B cell (primary cell): Measurements from ENCODE around the gene SMARCAD1. TPM values are rescaled to one million over a fixed set of nuclear protein-coding genes. Genes with fewer than 3 reads are reported as not detected.

ENCODE experiments used
- ATAC-seq: fragments of 200-7000 bp; cut with Tn5 transposase; one replicate; pipeline ENCODE4 v1.10.0; 2021; ENCODE audit warnings: low read depth, mild to moderate bottlenecking, moderate number of reproducible peaks, moderate library complexity
- CTCF ChIA-PET: fragments of 350-600 bp; sonication (Branson Sonifier 250); formaldehyde crosslinking; loops from one replicate; lab custom pipeline; 2021; ENCODE audit warnings: antibody characterized with exemption, inconsistent platforms; lab: Charles Lee
- POLR2A ChIA-PET: fragments of 350-600 bp; sonication (Branson Sonifier 250); formaldehyde crosslinking; loops from one replicate; lab custom pipeline; 2021; ENCODE audit warnings: antibody characterized with exemption; lab: Charles Lee
- DNase-seq: peaks from one replicate; pipeline ENCODE4 v3.0.0; 2013
- H2AFZ ChIP-seq: 2 replicates; pipeline ENCODE4 v1.6.1; 2012; ENCODE audit warnings: mild to moderate bottlenecking, low read depth, low read length; ENCODE audit not compliant: insufficient read depth, poor library complexity, severe bottlenecking
- H3K27ac ChIP-seq, 2 donors: 1 replicate in 1 of 2; 2 replicates in 1 of 2; pipeline ENCODE4 v1.5.1; 2012 to 2013; ENCODE audit warnings: low read length in 2 of 2, mild to moderate bottlenecking in 2 of 2, moderate library complexity in 1 of 2
- H3K27me3 ChIP-seq, 4 experiments: fragments of 200-600 bp in 1 of 4; sonication (generic) in 1 of 4; replicated peaks in 1 of 4; 1 replicate in 2 of 4; 2 replicates in 2 of 4; pipeline versions ENCODE4 v1.6.1 to v1.7.0; 2013 to 2016; ENCODE audit warnings: low read length in 3 of 4, mild to moderate bottlenecking in 2 of 4, mixed read lengths in 1 of 4, moderate library complexity in 1 of 4; ENCODE audit not compliant: insufficient read depth in 4 of 4, control insufficient read depth in 3 of 4; ENCODE audit errors: control extremely low read depth in 1 of 4
- H3K36me3 ChIP-seq, 2 experiments: replicated peaks in 1 of 2; 1 replicate in 1 of 2; 2 replicates in 1 of 2; pipeline versions ENCODE4 v1.6.1 to v1.7.1; 2013; ENCODE audit warnings: low read length in 1 of 2; ENCODE audit not compliant: insufficient read depth in 2 of 2, control insufficient read depth in 1 of 2; ENCODE audit errors: control extremely low read depth in 1 of 2, extremely low read depth in 1 of 2
- H3K4me1 ChIP-seq, 2 donors: fragments of 200-600 bp in 1 of 2; sonication (generic) in 1 of 2; 1 replicate in 1 of 2; 2 replicates in 1 of 2; pipeline versions ENCODE4 v1.5.1 to v1.6.1; 2013 to 2017; ENCODE audit warnings: low read length in 2 of 2; ENCODE audit not compliant: control insufficient read depth in 2 of 2, insufficient read depth in 2 of 2
- H3K4me2 ChIP-seq: replicated peaks from 2 replicates; pipeline ENCODE3; 2012; ENCODE audit warnings: mild to moderate bottlenecking, low read depth, low read length; ENCODE audit not compliant: poor library complexity, severe bottlenecking
- H3K4me3 ChIP-seq, 5 experiments: fragments of 200-600 bp in 1 of 5; sonication (generic) in 1 of 5; 1 replicate in 3 of 5; 2 replicates in 2 of 5; pipeline versions ENCODE4 v1.5.1 to v1.7.0; 2011 to 2016; ENCODE audit warnings: low read length in 4 of 5, mild to moderate bottlenecking in 4 of 5, low read depth in 2 of 5, control low read depth in 1 of 5, moderate library complexity in 1 of 5; ENCODE audit not compliant: insufficient read depth in 1 of 5; ENCODE audit errors: control extremely low read depth in 1 of 5, extremely low read depth in 1 of 5
- H3K79me2 ChIP-seq: fragments of 200-600 bp; sonication (generic); one replicate; pipeline ENCODE4 v1.6.0; 2016; ENCODE audit warnings: low read length; ENCODE audit not compliant: control insufficient read depth, insufficient read depth
- H3K9ac ChIP-seq: fragments of 200-600 bp; sonication (generic); 2 replicates; pipeline ENCODE4 v1.6.1; 2017; ENCODE audit warnings: mild to moderate bottlenecking, low read length, moderate library complexity
- H3K9me3 ChIP-seq, 3 donors: one replicate each; pipeline versions ENCODE4 v1.6.1 to v1.7.1; 2013; ENCODE audit warnings: low read length in 2 of 3; ENCODE audit not compliant: control insufficient read depth in 2 of 3, insufficient read depth in 1 of 3; ENCODE audit errors: control extremely low read depth in 1 of 3
- H4K20me1 ChIP-seq: 2 replicates; pipeline ENCODE4 v1.6.0; 2012; ENCODE audit warnings: mild to moderate bottlenecking, low read length; ENCODE audit not compliant: insufficient read depth, control insufficient read depth, poor library complexity, severe bottlenecking
- H3K27ac Mint-ChIP-seq: one replicate; pipeline ENCODE4 v1.8.0; 2021; ENCODE audit warnings: mixed read lengths
- H3K27me3 Mint-ChIP-seq: one replicate; pipeline ENCODE4 v1.8.0; 2021; ENCODE audit warnings: mixed read lengths
- H3K4me1 Mint-ChIP-seq: one replicate; pipeline ENCODE4 v1.8.0; 2021; ENCODE audit warnings: mixed read lengths
- H3K4me3 Mint-ChIP-seq: one replicate; pipeline ENCODE4 v1.8.0; 2021; ENCODE audit warnings: mixed read lengths
- H3K9me3 Mint-ChIP-seq: one replicate; pipeline ENCODE4 v1.8.0; 2022; ENCODE audit warnings: mixed read lengths; ENCODE audit not compliant: insufficient read depth
- EZH2 ChIP-seq: IDR thresholded peaks from 2 replicates; pipeline ENCODE4 v1.6.1; 2012; ENCODE audit warnings: borderline replicate concordance, low read depth, mild to moderate bottlenecking, moderate library complexity, low read length; ENCODE audit not compliant: insufficient read depth, poor library complexity, severe bottlenecking
- WGBS: methylation state at CpG from one replicate; pipeline ENCODE4 v1.1.5; 2013; ENCODE audit warnings: missing lambda C conversion rate; ENCODE audit not compliant: insufficient coverage; 5-methylcytosine and 5-hydroxymethylcytosine counted together
- intact Hi-C: fragments of 100-400 bp; cut with micrococcal nuclease; formaldehyde crosslinking; loops from one replicate; pipeline ENCODE4 v1.10.0; 2022
- polyA plus RNA-seq: library from polyadenylated mRNA; depleted of rRNA; stranded (reverse); fragments of >200 nt; gene quantifications from 2 replicates; pipeline ENCODE4 v1.2.3, GENCODE V29; 2012
- total RNA-seq, 2 donors: library from RNA; stranded (reverse); fragments of 120-200 nt in 1 of 2; gene quantifications; 1 replicate in 1 of 2; 2 replicates in 1 of 2; pipeline versions ENCODE4 v1.2.3 to v1.2.4, GENCODE V29; 2013 to 2022
- TF ChIP-seq, protein P1 (sequence below): fragments of 200-600 bp; IDR thresholded peaks from one replicate; pipeline ENCODE4 v1.8.0; 2022; ENCODE audit warnings: antibody characterized with exemption, mild to moderate bottlenecking

SMARCAD1 gene
- total and polyA plus RNA-seq, 2 donors (not counting 1 experiment from before 2014, with no cell fraction given) = 8.2 to 26.7 TPM

DNA sequence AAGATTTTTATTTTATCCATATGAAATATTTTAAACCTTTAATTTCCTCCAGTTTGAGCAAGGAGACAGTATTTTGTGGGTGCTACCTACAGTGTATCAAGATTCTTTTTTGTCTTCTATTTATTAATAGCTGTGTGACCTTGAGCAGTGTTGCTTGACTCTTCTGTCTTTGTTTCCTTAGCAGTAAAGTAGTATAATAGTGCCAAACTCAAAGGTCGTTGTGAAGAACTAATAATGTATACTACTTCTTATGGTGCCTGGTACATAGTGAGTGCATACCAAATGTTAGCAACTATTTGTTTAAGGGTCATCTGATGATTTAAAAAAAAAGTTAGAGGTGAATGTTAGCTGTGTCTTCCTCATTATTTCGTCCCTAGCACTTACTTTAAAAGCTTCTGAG is 30.5 kb downstream of the SMARCAD1 start:
- Histone ChIP-seq H3K4me2 (no peak overlapping the region), H3K4me1 (no peaks in the 10 kb centered on the region), H3K27ac (no peak overlapping the region), H3K9ac (no peak overlapping the region), H3K36me3 (peaks cover 10 to 29% of the 10 kb centered on the region in 2 experiments), H3K4me3 (no peak overlapping the region), H4K20me1 (no peaks in the 10 kb centered on the region), H3K79me2 (no peaks in the 10 kb centered on the region), H2AFZ (no peak overlapping the region), H3K27me3 (no peaks in the 10 kb centered on the region), H3K9me3 (no peaks in the 10 kb centered on the region)
- no peak for TF ChIP-seq EZH2
- TF ChIP-seq, protein P1, sequence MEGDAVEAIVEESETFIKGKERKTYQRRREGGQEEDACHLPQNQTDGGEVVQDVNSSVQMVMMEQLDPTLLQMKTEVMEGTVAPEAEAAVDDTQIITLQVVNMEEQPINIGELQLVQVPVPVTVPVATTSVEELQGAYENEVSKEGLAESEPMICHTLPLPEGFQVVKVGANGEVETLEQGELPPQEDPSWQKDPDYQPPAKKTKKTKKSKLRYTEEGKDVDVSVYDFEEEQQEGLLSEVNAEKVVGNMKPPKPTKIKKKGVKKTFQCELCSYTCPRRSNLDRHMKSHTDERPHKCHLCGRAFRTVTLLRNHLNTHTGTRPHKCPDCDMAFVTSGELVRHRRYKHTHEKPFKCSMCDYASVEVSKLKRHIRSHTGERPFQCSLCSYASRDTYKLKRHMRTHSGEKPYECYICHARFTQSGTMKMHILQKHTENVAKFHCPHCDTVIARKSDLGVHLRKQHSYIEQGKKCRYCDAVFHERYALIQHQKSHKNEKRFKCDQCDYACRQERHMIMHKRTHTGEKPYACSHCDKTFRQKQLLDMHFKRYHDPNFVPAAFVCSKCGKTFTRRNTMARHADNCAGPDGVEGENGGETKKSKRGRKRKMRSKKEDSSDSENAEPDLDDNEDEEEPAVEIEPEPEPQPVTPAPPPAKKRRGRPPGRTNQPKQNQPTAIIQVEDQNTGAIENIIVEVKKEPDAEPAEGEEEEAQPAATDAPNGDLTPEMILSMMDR = no peak
- POLR2A ChIA-PET = no interaction called here
- H3K4me1 Mint-ChIP-seq = no peaks in the 10 kb centered on the region
- H3K4me3 Mint-ChIP-seq = no peak overlapping the region
- WGBS = no CpG with 5 or more reads among the region's 2 CpGs
- no peak for ATAC-seq
- no peaks in the 10 kb centered on the region for H3K27me3 Mint-ChIP-seq
- CTCF ChIA-PET = no interaction called here
- H3K9me3 Mint-ChIP-seq = no peaks in the 10 kb centered on the region
- intact Hi-C loops = no loop called here
- no peak overlapping the region for H3K27ac Mint-ChIP-seq
- no peak for DNase-seq

DNA sequence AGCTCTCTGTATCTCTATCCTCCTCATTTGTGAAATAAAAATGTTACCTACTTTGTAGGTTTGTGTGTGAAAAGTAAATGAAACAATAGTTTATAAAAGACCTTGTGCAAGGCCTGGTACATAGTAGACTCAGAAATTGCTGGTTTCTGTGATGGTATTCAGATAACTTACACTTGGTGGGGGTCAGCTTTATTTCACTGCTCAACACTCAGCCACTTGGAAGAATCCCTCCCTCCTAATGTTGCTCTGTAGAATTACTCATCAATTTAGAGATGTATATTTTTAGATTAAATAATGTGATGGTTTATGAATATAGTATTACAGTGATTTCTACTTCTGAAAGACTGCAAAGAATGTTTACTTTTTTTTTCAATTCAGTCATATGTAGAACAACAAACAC is 32.7 kb downstream of the SMARCAD1 start:
- Histone ChIP-seq H3K27ac (no peak overlapping the region), H3K27me3 (no peaks in the 10 kb centered on the region), H4K20me1 (no peaks in the 10 kb centered on the region), H3K4me3 (no peak overlapping the region), H3K36me3 (peaks cover 10 to 42% of the 10 kb centered on the region in 2 experiments), H3K4me2 (no peak overlapping the region), H3K9ac (no peak overlapping the region), H3K4me1 (peaks cover 9 to 12% of the 10 kb centered on the region in 2 donors), H2AFZ (no peak overlapping the region), H3K79me2 (no peaks in the 10 kb centered on the region), H3K9me3 (no peaks in the 10 kb centered on the region)
- no peak for TF ChIP-seq EZH2
- TF ChIP-seq, protein P1 = no peak
- H3K27ac Mint-ChIP-seq = no peak overlapping the region
- no peaks in the 10 kb centered on the region for H3K27me3 Mint-ChIP-seq
- ChIA-PET CTCF (no interaction called here), POLR2A (no interaction called here)
- H3K4me1 Mint-ChIP-seq = peaks cover 19% of the 10 kb centered on the region
- no peak overlapping the region for H3K4me3 Mint-ChIP-seq
- DNase-seq (no peak), ATAC-seq (no peak)
- H3K9me3 Mint-ChIP-seq = no peaks in the 10 kb centered on the region
- intact Hi-C loops = no loop called here
